ENCODE data around the gene NNT. TPM values are rescaled to one million over a fixed set of nuclear protein-coding genes. Genes with fewer than 3 reads are reported as not detected.
"Not testable (repeated sequence)": the region's sequence is repeated elsewhere in the genome, so short reads cannot be mapped to it uniquely, and the experiment has no call there.

The NNT gene
- 84.6 and 126 TPM in 2 replicates for total RNA-seq

DNA sequence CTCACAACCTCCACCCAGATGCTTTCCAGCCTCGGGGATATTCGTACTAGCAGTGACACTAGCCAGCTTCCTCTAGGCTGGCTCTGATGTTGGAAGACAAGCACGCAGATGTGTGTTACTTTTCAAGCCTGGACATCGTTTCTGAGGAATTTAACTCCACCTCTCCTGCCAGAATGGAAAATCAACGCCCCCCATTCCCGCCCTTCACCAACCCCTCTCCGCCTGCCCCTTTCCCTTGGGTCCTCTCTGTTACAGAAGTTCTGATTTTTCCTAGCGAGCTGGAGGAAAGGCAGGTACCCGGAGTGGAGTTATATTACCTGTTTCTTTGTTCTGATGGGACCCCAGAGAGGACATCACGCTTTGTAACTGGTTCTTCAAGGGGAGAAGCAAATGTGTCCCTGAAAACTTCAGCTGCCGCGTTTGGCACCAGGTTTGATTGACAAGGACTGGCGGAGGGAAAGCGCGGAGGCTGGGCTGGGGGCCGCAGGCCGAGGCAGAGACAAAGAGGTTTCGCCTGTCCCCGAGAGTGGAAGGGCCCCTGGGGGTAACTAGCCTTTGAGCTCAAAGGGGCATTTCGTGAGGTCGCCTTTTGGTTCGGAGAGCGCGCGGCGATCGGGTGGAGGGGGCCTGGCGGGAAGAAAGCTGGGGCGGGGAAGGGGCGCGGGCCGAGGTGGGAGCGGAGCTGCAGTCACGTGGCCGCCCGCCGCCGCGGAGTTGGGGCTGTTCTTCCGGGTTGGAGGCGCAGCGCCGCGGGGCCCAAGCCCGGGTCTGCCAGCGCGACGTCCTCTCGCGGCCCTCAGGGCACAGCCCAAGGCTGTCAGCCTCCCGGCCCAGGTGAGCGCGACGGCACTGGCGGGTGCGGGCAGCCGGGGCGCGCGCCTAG, at the start of gene NNT:
Gene NNT, plus strand, starts transcription at position 720 of the 883 bp plus-strand sequence. CDS start 6,016 bp downstream, outside the sequence.
- DNase-seq = peak; percentile 74

DNA sequence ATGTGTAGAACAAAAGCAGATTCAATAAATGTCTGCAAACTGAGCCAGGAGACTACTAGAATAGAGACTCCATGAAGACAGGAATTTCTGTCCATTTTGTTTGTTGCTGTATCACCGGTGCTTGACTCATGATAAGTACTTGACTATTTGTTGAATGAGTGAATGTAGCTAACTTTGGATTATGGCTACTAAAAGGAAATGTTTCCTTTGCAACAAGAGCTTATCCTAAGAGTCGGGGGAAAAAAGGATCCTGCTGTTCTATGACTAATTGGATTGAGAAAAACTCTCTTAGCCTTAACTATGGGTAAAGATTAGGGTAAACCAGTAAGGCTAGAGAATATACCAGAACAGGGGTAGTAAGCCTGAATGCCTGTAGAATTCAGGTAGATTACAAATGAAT, 49.6 kb upstream of the NNT start:
- no peak for DNase-seq

DNA sequence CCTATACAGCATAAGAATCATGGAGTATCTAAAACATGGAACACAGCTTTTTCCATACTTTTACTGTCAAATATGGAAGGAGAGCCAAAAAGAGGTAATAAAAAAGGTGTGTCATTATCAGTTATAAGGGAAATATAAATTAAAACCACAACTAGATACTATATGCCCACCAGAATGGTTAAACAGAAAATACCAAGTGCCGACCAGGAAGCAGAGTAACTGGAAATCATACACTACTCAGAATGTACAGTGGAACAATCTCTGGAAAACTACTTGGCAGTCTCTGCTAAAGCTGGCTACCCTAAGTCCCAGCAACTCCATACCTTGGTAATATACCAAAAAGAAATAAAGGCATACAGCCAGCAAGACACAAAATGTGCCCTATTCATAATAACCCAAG, 48.5 kb upstream of the NNT start:
- no peak for DNase-seq

DNA sequence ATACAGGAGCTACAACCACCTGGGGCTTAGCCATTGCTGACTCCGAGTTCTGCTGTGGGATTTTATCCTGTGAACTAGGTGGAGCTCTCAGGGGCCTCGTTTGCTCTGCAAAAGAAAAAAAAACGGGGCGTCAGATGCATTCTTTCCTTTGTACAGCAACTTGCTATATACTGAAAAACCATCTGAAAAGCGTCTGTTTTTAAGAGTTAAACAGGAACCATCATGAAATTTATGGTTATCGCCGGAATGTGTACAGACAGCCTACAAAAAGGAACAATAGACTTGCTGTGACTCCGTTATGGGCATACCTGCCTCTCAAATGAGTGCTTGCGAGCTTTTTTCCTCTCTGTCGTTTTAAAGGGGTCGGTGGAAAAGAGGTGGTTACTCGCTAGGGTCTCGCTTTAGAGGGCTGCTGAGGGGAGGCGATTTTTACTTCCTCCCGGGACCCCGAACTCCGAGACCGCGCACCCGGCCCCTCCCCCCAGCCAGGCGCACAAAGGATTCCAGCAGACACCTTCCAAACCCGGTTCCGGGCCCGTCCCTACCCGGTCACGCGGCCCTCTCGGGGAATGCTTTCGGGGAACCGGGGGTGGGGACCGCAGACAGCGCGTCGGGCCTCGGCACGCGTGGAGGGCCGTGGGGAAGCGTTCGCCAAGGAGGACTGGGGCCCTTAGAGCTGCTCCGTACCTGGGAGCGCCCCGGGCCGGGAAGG, 46.9 kb upstream of the NNT start:
- peak; percentile 61 for DNase-seq

DNA sequence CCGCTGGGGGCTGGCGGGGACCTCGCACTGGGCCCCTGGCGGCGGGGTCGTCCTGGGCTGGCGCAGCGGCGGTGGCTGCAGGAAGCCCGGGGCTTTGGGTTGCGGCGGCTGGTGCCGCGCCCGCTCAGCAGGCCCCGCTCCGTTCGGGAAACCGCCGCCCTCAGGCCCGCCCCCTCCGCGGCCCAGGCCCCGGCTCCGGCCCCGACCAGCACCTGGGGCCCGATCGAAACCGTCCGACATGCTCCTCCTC, 46.4 kb upstream of the NNT start:
- DNase-seq = not testable (repeated sequence)

DNA sequence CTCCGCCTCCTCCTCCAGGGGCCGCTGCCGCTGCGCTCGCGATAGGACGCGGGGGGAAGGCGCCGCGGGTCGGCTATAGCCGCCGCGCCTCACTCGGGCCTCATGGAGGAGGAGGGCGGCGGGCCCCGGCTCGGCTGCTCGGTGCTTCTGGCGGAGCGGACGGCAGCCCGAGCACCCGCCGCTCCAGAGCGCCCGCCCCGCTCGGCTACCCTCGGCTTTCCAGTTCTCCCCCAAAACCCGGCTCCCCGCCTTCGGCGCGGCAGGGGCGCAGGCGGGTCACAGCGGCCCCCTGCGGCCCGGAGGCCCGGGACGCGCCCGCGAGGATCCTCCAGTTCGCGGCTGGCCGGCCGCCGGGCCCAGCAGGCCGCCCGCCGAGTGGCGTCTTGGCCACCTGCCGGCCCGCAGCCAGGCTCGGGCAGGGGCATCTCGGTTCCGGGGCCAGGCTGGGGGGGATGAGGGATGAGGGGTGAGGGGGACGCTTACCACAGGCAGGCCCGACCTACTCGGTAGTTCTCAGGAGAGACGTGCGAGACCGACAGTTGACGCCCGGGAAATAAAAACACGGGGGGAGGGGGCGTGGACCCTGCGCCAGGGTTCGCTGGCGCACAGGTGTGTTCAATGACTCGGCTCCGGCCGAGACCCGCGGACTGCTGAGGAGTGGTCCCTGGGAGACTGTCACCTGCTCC, 46.0 kb upstream of the NNT start, which contains the start of gene PAIP1:
Gene PAIP1, minus strand, starts transcription at position 221 of the 686 bp plus-strand sequence. CDS start 231 bp downstream, outside the sequence.
- peak; percentile 90 for DNase-seq

DNA sequence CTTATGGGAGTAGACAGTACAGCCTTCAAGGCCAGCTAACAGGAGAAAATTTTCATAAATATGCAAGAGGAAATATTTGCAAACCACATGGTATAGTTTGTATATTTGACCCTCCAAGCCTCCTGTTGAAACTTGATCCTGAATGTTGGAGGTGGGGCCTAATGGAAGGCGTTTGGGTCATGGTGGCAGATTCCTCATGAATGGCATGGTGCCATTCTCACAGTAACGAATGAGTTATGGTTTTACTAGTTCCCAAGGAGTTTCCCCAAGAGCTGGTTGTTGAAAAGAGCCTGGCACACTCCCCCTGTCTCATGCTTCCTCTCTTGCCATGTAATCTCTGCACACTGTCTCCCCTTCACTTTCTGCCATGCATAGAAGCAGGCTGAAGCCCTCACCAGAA, 42.9 kb upstream of the NNT start:
- no peak for DNase-seq

DNA sequence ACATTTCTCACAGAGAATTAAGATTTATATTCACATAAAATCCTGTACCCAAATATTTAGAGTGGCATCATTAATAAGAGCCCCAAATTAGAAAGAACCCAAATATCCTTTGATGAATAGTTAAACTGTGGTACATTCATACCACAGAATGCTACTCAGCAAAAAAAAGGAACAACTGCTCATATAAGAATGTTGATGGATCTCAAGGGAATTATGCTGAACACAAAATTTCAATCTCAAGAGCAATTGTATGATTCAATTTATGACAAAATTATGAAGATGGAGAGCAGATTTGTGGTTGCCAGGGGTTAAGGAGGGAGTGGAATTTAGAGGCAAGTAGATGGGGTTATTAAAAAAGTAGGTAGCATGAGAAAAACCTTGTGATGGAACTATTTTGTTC, 41.6 kb upstream of the NNT start:
- no peak for DNase-seq

DNA sequence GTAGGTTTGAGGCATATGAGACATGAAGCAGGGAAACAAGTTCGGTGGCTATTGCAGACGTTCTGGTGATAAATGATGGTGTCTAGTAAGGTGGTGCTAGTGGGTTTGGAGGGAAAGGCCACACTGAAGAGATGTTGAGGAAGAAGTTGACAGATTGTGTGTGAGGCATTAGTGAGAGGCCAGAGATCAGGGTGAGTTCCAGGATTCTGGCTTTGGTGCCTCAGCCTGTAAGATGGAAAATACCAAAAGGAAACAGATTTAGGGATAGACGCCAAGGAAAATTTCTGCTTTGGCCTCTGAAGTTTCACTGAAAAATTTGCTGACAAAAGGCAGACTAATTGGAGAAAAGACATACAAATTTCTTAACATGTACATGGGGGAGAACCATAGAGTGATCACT, 39.7 kb upstream of the NNT start:
- no peak for DNase-seq

DNA sequence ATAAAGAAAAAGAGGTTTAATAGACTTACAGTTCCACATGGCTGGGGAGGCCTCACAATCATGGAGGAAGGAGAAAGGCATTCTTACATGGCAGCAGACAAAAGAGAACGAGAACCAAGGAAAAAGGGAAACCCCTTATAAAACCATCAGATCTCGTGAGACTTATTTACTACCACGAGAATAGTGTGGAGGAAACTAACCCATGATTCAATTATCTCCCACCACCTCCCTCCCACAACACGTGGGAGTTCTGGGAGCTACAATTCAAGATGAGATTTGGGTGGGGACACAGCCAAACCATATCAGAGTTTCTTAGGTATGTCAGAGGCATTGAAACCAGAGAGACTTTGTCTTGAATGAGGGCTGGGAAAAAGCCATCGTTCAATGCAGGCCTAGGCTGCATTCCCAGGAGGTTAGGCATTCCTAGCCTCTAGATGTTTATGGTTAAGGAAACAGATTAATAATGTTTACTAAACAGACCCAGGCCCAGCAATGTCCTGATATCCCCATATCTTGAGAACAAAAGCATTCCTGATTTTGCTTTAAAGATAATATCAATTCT, 38.6 kb upstream of the NNT start:
- DNase-seq = no peak

DNA sequence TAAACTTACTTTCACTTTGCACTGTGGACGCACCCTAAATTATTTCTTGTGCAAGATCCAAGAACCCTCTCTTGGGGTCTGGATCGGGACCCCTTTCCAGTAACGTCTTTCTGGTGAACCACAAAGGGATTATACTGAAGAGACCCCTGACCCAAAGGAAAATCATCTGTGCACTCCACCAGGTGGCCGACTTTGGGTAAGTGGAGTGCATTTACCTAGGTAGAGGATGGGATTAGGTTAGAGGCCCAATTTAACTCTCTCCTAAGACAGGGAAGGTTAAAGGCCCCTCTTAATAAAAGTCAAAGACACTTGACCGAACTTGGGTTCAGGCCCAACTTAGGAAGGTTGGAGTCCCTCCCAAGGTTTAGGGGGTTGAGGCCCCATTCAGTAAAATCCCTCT, 37.9 kb upstream of the NNT start:
- no peak for DNase-seq

DNA sequence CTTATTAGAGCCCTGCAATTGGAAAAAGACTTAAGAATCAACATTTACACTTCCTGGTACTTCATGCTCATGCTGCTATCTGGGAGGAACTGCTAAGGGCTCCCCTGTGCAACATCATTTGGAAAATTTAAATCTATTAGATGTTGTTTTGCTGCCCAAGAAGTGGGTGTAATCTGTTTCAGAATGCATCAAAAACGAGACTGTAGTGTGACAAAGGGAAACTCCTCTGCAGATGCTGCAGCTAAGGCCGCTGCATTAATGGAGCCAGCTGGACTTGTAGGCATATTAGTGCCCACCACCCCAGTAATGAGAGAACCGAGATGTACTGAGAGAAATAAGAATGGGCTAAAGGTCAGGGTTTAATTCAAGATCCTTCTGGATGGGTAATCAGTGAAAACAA, 35.0 kb upstream of the NNT start:
- DNase-seq = no peak

DNA sequence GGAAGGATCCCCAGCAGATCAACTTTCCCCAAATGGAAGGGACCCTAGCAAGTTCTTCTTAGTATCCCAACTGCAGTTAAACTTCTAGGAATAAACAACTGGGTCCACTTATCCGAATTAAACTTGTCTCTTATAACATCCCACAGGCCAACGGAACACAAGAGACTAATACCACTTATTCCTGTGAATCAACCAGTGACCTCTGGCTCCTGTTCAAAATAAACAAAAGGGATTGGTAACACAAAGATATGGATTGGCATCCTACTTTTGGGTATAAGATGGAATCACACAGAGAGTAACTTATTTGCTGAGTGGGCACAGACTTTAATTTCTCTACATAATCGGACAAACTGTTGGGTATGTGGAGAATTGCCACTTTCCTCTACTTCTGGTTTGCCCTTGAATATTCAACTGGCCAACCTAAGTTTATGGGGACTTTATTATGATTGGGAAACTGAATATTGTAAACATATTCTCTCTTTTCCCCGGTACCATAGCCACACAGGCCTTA, 33.7 kb upstream of the NNT start:
- no peak for DNase-seq

DNA sequence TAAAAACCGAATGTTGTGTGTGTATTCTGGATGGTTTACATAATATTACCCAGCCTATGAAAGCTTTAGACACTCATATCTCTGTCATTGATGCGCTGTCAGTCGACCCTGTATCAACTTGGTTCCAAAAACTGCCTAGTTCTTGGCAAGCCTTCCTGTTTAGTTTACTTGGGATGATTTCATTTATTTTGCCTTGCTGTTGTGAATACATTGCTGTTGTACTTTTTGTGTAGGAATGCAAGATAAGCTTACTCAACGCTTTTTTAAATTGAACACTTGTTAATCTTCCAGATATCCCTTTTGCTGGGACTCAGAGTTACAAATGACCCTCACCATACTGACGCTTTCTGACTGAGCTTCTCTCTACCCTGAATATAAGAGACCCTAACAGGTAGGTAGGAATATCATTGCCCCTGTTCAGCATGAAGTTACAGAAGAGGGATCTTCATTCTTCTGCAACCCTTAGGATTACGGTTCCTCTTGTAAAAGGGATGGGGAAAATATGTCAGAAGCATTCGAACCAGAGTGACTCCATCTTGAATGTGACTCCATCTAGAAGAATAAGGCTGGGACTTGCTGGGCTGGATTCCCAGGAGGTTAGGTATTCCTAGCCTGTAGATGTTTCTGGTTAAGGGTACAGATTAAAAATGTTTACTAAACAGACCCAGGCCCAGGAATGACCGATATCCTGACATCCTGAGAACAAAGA, 32.4 kb upstream of the NNT start:
- DNase-seq = no peak

DNA sequence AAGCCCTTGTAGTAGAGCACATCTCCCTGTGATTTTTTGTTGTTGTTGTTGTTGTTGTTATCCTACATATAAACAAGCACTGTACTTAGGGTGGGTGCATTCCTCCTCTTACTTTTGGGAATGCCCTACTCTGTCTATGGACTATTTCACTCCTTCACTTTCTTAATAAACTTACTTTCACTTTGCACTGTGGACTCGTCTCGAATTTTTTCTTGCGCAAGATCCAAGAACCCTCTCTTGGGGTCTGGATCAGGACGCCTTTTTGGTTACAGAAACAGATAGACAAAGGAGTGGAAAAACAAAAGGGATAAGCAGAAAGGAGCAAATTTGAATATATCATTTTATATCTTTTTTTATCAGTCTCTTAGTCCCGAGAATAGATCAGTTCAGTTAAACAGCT, 31.7 kb upstream of the NNT start:
- DNase-seq = no peak

DNA sequence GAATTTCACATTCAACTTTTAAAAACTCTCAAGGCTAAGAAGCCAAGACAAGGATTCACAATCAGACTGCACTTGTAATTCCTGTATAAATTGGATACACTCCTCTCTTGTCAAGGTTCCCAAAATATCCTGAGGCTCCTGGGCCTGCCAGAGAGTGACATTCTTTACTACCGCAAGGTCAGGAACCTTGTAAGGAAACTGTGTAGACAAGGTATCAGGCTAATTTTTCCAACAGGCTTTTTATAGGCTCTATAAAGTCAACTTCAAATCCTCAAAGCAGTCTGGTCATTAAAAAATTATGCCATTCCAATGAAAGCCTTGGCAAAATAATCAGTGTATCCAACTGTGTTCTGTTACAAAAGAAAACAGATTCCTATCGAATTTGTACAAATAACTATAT, 30.6 kb upstream of the NNT start:
- DNase-seq = no peak

DNA sequence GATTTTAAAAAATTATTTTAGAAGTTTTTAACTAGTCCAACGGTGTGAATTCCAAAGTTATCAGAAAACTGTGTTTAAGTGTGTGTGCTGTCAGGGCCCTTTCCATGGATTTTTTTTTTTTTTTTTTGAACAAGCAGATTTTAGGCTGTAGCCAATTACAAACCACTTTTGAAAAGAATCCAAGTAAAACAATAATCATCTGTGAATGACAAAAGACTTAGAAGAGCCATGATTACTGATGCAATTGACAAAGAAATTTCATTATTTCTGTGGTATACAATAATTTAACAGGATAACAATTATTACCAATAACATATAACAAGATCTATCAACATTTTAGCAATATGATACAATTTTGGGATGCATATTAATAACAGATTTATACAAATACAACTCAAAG, 29.9 kb upstream of the NNT start:
- peak; percentile 39 for DNase-seq

DNA sequence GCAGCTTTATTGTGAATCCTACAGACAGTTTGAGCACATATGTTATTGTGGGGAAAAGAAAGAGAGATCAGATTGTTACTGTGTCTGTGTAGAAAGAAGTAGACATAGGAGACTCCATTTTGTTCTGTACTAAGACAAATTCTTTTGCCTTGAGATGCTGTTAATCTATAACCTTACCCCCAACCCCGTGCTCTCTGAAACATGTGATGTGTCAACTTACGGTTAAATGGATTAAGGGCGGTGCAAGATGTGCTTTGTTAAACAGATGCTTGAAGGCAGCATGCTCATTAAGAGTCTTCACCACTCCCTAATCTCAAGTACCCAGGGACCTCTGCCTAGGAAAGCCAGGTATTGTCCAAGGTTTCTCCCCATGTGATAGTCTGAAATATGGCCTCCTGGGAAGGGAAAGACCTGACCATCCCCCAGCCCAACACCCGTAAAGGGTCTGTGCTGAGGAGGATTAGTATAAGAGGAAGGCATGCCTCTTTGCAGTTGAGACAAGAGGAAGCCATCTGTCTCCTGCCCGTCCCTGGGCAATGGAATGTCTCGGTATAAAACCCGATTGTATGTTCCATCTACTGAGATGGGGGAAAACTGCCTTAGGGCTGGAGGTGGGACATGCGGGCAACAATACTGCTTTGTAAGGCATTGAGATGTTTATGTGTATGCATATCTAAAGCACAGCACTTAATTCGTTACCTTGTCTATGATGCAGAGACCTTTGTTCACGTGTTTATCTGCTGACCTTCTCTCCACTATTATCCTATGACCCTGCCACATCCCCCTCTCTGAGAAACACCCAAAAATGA, 22.4 kb upstream of the NNT start:
- DNase-seq = not testable (repeated sequence)

DNA sequence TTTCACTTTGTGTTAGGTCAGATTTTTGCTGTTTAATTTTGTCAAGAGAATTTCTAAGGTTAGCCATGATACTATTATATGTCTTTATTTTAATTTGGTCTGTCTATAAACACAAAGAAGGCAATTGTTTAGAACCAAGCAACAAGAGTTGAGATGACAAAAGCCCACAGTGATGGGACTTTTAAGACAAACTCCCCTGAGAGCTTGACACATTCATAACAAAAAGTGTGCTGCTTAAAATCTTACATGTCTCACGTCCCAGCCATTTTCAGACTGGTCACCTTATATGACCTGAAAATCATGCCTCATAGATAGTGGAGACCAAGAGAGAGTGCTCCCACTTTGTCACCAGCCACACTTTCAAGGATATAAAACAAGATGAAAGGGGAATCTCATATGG, 21.6 kb upstream of the NNT start:
- no peak for DNase-seq

DNA sequence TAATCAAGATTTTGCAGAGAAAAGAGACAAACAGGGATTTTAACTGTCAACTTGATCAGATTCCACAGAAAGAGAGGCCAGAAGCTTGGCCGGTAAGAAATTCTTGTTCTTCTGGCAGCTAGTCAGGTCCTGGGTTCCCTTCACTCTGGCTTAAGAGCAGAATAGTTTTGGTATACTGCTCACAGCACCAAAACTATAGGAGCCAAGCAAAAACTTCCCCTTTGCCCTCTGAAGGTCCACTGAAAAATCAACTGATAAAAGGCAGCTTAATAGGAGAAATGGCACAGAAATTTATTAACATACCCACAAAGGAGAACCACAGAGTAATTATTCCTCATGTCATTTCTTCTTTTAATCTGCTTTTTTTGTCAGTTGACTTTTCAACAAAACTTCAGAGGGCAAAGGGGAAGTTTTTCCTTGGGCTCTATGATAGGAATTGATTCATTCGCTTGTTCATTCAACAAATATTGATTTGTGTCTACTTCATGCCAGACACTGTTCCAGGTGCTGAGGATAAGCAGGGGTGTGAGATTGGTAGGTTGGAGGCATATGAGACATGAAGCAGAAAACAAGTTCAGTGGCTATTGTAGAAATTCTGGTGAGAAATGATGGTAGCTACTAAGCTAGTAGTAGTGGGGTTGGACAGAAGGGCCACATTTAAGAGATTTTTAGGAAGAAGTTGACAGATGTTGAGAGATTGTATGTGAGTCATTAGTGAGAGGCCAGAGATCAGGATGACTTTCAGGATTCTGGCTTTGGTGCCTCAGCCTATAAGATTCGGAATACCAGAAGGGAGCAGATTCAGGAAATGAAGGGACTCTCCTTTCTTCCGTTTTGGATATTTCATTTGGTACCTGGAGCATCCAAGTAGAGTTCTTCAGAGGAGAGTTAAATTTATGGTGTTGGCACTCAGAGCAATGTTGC, 20.6 kb upstream of the NNT start:
- DNase-seq = no peak
